Cortex of kidney (tissue), 1 donor: ENCODE measurements around the gene VAMP2.

Experiments
- DNase-seq: peaks from one replicate; lab custom pipeline; 2025; lab: John Stamatoyannopoulos, UW

The VAMP2 gene

GRCh38 chr17:8142887-8143580 is 19.7 kb downstream of the VAMP2 start:
- no peak for DNase-seq

- no peak for DNase-seq
Measured at GRCh38 chr17:8142158-8142886, 20.4 kb downstream of the VAMP2 start.

DNA sequence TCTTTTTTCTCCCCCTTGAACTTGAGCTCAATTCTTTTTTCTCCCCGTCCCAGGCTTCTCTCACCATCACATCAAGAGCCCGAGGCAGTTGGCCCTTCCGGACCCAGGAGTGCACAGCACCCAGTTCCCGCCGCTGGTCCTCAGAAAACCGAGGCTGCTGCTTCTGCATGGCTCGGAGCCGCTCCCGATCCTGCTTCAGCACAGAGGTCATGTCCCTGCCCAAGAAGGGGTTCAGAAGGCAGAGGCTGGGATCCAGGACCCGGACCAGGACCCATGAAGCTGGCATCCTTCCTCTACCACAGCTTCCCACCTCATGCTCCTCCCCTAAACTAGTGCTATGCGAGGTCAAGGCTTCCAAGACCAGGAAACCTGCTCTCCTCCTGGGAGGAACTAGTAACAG is 21.0 kb downstream of the VAMP2 start:
- DNase-seq, result no peak

- no peak for DNase-seq
Measured at GRCh38 chr17:8141045-8141444, 21.7 kb downstream of the VAMP2 start.

GRCh38 chr17:8140065-8141029 is 22.4 kb downstream of the VAMP2 start:
- no peak for DNase-seq

GRCh38 chr17:8138672-8139371 is 23.9 kb downstream of the VAMP2 start:
- DNase-seq, result peak; percentile 63

- DNase-seq, result no peak
Measured at GRCh38 chr17:8138374-8138671, 24.4 kb downstream of the VAMP2 start.

DNA sequence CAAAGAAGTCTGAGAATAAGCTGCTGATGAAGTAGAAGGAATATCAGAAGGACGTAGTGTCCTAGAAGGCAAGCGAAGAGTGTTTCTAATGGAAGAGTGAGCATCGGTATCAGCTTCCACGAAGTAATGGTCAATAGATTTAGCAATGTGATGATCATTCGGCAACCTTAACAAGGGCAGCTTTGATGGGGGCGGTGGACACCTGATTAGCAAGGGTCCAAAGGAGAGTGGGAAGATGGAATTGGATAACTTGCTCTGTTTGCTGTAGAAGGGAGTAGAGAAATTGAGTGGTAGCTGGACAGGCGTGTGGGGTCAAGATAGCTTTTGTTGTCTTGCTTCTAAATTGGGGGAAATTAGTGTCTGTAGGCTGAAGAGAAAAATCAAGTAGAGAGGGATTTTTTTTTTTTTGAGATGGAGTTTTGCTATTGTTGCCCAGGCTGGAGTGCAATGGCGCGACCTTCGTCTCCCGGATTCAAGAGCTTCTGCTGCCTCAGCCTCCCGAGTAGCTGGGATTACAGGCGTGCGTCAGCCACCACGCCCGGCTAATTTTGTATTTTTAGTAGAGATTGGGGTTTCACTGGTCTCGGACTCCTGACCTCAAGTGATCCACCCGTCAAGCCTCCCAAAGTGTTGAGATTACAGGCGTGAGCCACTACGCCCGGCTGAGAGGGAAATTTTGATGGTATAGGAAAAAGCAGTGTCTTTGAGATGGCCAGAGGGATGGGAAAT is 24.9 kb downstream of the VAMP2 start:
- no peak for DNase-seq

DNA sequence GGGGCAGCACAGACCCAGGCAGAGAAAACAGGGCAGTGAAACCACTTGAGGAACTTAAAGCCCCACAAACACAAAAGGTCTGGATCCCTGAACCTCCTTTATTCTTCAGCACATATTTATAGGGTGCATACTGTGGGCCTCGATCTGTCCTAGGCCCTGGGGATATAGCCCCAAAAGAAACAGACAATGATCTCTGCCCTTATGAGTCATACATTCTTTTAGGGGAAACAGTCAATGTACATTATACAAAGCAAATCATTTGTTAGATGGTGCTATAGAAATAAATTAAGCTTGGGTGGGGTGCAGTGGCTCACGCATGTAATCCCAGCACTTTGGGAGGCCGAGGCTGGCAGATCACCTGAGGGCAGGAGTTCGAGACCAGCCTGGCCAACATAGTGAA is 28.8 kb downstream of the VAMP2 start:
- DNase-seq, result no peak

- DNase-seq, result no peak
Measured at GRCh38 chr17:8133399-8133798, 29.3 kb downstream of the VAMP2 start.

DNA sequence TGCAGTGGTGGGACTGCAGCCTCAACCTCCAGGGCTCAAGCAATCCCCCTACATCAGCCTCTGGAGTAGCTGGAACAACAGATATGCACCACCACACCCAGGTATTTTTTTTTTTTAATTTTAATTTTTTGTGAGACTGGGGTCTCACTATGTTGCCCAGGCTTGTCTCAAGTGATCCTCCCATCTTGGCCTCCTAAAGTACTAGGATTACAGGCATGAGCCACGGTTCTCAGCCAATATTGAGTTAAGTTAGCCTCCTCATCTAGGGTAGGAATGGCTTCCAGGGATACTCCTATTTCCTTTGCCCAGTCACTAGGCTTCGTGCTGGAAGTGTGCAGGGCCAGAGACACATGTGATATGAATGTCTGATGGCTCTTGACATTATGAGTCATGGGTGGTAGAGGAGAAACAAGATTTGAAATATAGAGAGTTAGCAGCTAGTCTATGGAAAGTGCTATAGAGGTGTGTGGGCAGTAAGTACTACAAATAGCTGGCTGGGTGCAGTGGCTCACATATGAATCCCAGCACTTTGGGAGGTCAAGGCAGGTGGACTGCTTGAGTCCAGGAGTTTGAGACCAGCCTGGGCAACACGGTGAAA is 30.8 kb downstream of the VAMP2 start:
- DNase-seq, result no peak

GRCh38 chr17:8128125-8128784 is 34.5 kb downstream of the VAMP2 start:
- DNase-seq, result no peak

GRCh38 chr17:8126491-8127066 is 36.2 kb downstream of the VAMP2 start:
- no peak for DNase-seq

- DNase-seq, result no peak
Measured at GRCh38 chr17:8125947-8126490, 36.7 kb downstream of the VAMP2 start.

DNA sequence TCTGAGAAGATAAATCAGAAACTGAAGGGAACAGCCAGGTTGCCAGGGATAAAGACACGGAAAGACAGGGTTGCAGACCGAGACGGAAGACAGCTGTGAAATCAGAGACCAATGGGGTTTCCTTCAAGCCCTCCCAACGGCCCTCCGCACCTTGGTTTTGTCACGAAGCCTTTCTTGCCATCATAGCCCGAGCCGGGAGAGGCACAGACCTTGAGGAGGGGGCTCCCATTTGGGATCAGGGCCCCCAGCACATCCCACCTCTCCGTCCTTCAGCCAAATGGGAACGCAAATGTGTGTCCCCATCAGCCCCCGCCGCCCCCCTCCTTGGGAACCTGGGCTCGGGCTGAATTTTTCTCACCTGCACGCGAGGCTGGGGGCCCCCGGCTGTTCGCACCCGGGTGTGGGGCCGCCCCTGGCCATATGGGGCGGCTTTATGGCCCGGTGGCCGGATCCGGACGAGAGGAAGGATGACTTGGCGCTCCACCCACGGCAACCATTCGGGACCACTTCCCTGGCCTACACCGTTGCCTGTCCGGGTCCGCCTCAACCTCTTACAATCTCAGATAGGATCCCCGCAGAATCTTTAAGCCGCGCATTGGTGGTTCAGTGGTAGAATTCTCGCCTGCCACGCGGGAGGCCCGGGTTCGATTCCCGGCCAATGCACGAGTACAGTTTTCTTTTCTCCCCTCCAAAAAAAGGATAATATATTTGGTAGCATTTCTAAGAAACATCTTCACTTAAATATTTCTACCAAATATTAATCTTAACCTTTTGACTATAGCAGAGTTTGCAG is 37.4 kb downstream of the VAMP2 start:
- DNase-seq, result no peak

DNA sequence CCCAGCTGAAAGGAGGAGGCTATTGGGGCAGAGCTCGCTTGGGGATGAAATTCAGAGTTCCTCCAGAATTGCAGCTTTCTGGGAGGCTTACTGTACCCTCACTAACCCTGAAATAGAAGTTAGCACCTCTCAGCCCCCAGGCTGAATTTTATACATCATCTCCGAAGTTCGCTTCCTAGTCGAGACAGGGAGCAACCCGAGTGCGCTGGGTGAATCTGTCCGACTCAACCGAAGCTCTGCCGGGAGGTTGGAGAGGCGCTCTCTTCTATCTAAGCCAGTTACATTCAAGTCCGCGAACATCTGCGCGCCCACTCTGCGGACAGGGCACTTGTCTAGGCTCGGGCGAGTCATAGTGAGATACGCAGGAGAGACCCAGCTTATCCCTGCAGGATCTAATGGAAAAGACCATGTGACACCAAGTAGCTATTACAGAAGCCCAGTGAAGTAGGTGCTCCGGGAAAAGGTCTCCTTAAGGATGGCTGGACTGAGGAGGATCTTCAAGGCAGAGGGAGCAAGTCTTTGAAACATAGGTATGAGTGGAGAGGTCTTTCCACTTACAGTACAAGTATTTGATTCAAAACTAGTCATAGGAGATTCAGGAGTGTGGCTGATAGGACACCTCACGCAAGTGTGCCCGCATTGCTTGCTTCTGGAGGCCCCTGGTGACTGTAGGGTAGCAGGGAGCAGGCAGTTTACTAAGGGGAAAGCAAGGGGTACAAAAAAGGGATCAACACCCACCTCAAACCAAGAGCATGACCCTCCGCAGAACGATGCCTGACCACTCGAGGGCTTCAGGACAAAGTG is 38.2 kb downstream of the VAMP2 start:
- no peak for DNase-seq

DNA sequence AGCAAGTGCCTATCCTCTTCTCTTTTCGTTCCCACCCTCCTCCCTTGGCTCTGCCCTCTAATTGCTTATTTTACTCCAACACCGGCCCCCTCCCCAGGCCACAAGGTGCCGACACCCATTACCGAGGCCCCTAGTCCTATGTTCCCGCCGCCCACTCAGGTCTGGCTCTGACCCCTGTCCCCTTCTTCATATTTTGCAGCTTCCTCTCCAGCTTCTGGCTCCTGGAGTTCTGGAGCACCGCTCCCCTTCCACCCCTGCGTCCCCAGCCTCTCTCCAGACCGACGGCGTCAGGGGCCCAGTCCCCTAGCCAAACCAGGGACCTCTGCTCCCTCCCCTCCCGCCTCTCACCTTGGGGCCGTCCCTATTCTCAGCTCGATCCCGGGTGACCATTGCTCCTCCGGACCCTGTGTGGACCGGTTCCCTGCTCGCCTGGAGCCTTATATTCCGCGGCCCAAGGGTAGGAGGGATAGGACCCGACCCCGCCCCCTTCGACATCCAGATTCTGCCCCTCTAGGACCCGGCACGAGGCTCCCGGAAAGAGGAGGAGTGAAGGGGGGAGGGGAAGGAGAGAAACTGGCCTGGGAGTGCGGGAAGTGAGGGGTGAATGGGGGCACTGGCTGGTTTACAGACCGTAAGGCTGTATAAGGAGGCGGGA is 38.9 kb downstream of the VAMP2 start, which contains the start of gene HES7:
Gene HES7 (minus strand): TSS at position 412 of the 655 bp plus-strand sequence. CDS start 22 bp downstream, at position 390.
- DNase-seq, result no peak
